ENCODE measurements around the gene KRT75. TPM values are rescaled to one million over a fixed set of nuclear protein-coding genes. Genes with fewer than 3 reads are reported as not detected.

KRT75 gene
- total RNA-seq (not detected), polyA plus RNA-seq (not detected)
- long read RNA-seq, donor 1, result 0 reads
- long read RNA-seq, donor 2, result 0 reads
- long read RNA-seq, donor 3, result 0 reads
- long read RNA-seq, donor 4, result 0 reads
- long read RNA-seq, donor 5, result 0 reads
- long read RNA-seq, donor 6, result 0 reads
- long read RNA-seq, donor 7, result 0 reads
- long read RNA-seq, donor 8, result 0 reads
- long read RNA-seq, donor 9, result 0 reads
- long read RNA-seq, donor 10, result 0 reads

GRCh38 chr12:52434081-52434733 is at the start of gene KRT75:
Gene KRT75, minus strand, starts transcription at chr12:52434371. Its CDS starts 67 bp downstream, at chr12:52434304.
- TF ChIP-seq EP300 (IDR thresholded peaks at IDR 0.05), result no peak
- TF ChIP-seq, protein P1, sequence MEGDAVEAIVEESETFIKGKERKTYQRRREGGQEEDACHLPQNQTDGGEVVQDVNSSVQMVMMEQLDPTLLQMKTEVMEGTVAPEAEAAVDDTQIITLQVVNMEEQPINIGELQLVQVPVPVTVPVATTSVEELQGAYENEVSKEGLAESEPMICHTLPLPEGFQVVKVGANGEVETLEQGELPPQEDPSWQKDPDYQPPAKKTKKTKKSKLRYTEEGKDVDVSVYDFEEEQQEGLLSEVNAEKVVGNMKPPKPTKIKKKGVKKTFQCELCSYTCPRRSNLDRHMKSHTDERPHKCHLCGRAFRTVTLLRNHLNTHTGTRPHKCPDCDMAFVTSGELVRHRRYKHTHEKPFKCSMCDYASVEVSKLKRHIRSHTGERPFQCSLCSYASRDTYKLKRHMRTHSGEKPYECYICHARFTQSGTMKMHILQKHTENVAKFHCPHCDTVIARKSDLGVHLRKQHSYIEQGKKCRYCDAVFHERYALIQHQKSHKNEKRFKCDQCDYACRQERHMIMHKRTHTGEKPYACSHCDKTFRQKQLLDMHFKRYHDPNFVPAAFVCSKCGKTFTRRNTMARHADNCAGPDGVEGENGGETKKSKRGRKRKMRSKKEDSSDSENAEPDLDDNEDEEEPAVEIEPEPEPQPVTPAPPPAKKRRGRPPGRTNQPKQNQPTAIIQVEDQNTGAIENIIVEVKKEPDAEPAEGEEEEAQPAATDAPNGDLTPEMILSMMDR (IDR thresholded peaks at IDR 0.05), result no peak
- no peak for TF ChIP-seq POLR2A (IDR thresholded peaks at IDR 0.05)
- no peak for TF ChIP-seq POLR2AphosphoS5 (IDR thresholded peaks at IDR 0.05)
- Histone ChIP-seq H3K27me3 (peaks cover 0 to 25% (median 0%) of the 10 kb centered on the region in 3 donors), H3K4me1 (no peaks in the 10 kb centered on the region), H3K9me3 (no peaks in the 10 kb centered on the region), H3K4me3 (no peak within 1 kb of the TSS), H3K36me3 (no peaks in the 10 kb centered on the region), H3K27ac (no peak within 1 kb of the TSS)
- no peak for DNase-seq
- WGBS, 5 donors, result 82 to 89% (median 86%) methylated on average over 17 to 20 of the region's 20 CpGs
- intact Hi-C loops (cut with DNase I; ENCODE audit: low total_unique reads), result no loop called here

GRCh38 chr12:52480073-52480472 is 45.9 kb upstream of the KRT75 start:
- no peak overlapping the region for H3K4me3 ChIP-seq
- peaks cover 0 to 7% (median 3%) of the 10 kb centered on the region in 4 donors for H3K9me3 ChIP-seq
- no peaks in the 10 kb centered on the region for H3K4me1 ChIP-seq
- TF ChIP-seq POLR2AphosphoS5 (IDR thresholded peaks at IDR 0.05) (no peak), EP300 (IDR thresholded peaks at IDR 0.05) (no peak)
- 57 to 62% (median 61%) methylated on average over 3 of the region's 3 CpGs for WGBS, 5 donors
- no peaks in the 10 kb centered on the region for H3K27me3 ChIP-seq
- DNase-seq, result no peak
- intact Hi-C loops (cut with DNase I; ENCODE audit: low total_unique reads), result no loop called here
- H3K27ac ChIP-seq, result no peak overlapping the region
- no peaks in the 10 kb centered on the region for H3K36me3 ChIP-seq

DNA sequence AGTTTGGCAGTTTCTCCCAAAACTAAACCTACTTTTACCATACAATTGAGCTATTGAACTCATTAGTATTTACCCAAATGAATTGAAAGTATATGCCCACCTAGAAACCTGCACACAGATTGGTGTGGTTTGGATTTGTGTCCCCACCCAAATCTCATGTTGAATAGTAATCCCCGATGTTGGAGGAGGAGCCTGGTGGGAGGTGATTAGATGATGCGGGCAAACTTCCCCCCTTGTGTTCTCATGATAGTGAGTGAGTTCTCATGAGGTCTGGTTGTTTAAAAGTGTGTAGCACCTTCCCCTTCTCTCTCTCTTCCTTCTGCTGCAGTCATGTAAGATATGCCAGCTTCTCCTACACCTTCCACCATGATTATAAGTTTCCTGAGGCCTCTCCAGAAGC is 43.5 kb upstream of the KRT75 start:
- no peaks in the 10 kb centered on the region for H3K4me1 ChIP-seq
- intact Hi-C loops (cut with DNase I; ENCODE audit: low total_unique reads), result no loop called here

DNA sequence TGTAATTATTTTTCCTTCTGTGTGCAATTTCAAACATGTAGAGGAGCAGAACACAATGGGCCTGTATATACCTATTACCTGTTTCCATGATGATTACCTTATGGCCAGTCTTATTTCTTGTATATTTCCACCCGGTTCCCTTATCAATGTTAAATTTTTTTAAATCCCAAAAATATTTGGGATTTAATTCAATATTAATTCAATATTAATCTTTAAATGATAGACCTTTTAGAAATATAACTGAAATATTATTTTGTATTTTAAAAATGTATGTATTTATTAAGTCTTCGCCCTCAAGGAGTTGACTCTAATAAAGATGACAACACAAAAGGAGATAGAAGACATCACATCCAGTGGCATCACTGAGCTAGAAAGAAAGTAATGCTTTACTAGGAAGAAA is 40.0 kb upstream of the KRT75 start:
- 89 to 98% (median 90%) methylated on average over 2 of the region's 2 CpGs for WGBS, 5 donors
- no peaks in the 10 kb centered on the region for H3K4me1 ChIP-seq
- TF ChIP-seq, protein P1 (IDR thresholded peaks at IDR 0.05), result no peak
- TF ChIP-seq POLR2AphosphoS5 (IDR thresholded peaks at IDR 0.05) (no peak), EP300 (IDR thresholded peaks at IDR 0.05) (no peak), POLR2A (IDR thresholded peaks at IDR 0.05) (no peak)
- no peak overlapping the region for H3K27ac ChIP-seq
- H3K27me3 ChIP-seq, result no peaks in the 10 kb centered on the region
- H3K9me3 ChIP-seq, result no peaks in the 10 kb centered on the region
- intact Hi-C loops (cut with DNase I; ENCODE audit: low total_unique reads), result no loop called here
- DNase-seq, result no peak
- no peak overlapping the region for H3K4me3 ChIP-seq
- H3K36me3 ChIP-seq, result no peaks in the 10 kb centered on the region

More for the DNA sequence above, 43.5 kb upstream of the KRT75 start:
- no peak for DNase-seq
- Histone ChIP-seq H3K36me3 (no peaks in the 10 kb centered on the region), H3K27ac (no peak overlapping the region), H3K9me3 (no peaks in the 10 kb centered on the region), H3K4me3 (no peak overlapping the region), H3K27me3 (no peaks in the 10 kb centered on the region)
- TF ChIP-seq EP300 (IDR thresholded peaks at IDR 0.05) (no peak), POLR2AphosphoS5 (IDR thresholded peaks at IDR 0.05) (no peak), POLR2A (IDR thresholded peaks at IDR 0.05) (no peak)
- TF ChIP-seq, protein P1 (IDR thresholded peaks at IDR 0.05), result no peak
- 46 to 88% (median 64%) methylated on average over 2 of the region's 2 CpGs for WGBS, 5 donors

DNA sequence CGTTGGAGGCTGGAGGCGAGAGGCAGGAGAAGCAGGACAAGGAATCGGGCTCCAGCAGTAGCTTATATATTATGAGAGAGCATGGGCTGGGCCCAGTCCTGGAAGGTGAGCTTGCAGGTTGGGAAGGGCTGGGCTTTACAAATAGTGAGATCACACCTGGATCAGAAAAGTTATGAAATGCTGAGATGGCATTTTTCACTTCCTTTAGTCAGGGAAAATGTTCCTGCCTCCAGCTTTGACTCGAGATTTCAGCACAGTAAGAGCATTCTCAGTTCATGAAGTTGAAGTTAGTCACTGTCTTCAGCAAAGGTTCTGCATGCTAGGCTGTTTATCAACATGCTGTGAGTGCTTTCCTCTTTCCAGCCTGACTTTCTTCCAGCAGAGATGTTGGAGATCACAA is 39.6 kb upstream of the KRT75 start, which contains the start of gene KRT6C:
Gene KRT6C (minus strand): TSS at position 38 of the 400 bp plus-strand sequence. CDS start 68 bp downstream, outside the sequence.
- WGBS, 5 donors, result 51 to 70% (median 56%) methylated on average over 4 of the region's 4 CpGs
- H3K4me1 ChIP-seq, result no peaks in the 10 kb centered on the region

More for the DNA sequence above, 39.6 kb upstream of the KRT75 start, which contains the start of gene KRT6C:
- TF ChIP-seq, protein P1 (IDR thresholded peaks at IDR 0.05), result no peak
- no peak for TF ChIP-seq POLR2AphosphoS5 (IDR thresholded peaks at IDR 0.05)
- TF ChIP-seq POLR2A (IDR thresholded peaks at IDR 0.05), result no peak
- no peak for TF ChIP-seq EP300 (IDR thresholded peaks at IDR 0.05)
- peak in 1 of 2 donors; percentile 65 for DNase-seq
- no peaks in the 10 kb centered on the region for H3K9me3 ChIP-seq
- intact Hi-C loops (cut with DNase I; ENCODE audit: low total_unique reads), result no loop called here
- H3K4me3 ChIP-seq, result no peak within 1 kb of the TSS
- H3K27ac ChIP-seq, result no peak within 1 kb of the TSS
- H3K27me3 ChIP-seq, result no peaks in the 10 kb centered on the region
- no peaks in the 10 kb centered on the region for H3K36me3 ChIP-seq

Data from stomach (tissue), 19 donors.